Activated CD8-positive, alpha-beta memory T cell treated with anti-CD3 and anti-CD28 coated beads for 4 hours (primary cell): ENCODE results near the gene RHBDF2.

Experiments used
- DNase-seq, 2 donors: peaks; one replicate each; pipeline ENCODE4 v3.0.0-alpha.2; 2020; ENCODE audit warnings: low read depth in 2 of 2

RHBDF2 gene

DNA sequence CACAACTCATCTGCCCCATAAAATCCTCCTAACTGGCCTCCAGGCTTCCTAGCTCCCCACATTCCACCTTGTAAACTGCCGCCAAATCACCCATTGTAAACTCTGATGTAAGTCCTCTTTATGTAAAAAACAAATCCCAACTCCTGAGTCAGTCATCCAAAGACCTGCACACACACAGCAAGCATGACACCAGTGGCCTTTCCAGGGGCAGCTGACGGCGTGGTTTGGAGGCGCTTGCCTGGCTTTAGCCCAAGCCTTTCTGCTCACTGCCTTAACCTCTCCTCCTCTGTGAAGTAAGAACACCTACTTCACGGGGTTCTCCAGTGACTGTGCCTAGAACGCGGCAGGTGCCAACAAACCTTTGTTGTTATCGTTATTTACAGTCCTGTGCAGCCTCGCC lies 62.3 kb downstream of the RHBDF2 start:
- no peak for DNase-seq

DNA sequence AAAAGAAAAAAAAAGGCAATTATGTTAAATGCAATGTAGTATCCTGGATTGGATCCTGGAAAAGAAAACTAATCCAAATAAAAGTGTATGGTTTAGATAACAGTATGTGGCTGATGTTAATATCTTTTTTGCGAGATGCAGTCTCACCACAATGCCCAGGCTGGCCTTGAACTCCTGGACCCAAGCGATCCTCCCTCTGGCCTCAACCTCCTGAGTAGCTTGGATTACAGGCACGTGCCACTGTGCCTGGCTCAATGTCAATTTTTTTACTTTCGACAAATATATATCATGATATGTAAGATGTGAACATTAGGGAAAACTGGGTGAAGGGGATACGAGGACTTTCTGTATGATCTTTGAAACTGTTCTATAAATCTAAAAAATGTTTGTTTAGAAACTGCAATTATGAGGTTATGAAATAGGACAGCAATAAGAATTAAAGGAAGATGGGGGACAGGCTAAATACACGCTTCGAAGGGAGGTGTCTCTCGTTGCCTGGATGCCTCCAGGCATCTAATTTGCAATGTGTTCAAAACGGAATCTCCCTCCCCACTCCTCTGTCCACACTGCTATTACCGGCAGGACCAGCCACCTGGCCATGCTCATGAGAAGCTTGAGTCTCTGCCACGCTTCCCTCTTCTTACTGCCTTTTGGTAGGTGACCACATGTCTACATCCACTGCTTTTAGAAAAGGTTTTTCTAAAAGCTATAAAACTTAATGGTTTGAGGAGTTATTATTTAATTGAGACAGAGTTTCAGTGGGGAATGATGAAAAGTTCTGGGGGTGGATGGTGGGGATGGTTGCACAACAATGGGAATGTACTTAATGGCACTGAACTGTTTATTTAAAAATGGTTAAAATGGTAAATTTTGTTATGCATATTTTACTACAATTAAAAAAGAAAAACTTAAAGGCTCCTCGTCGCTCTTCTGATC lies 63.5 kb downstream of the RHBDF2 start:
- no peak for DNase-seq

DNA sequence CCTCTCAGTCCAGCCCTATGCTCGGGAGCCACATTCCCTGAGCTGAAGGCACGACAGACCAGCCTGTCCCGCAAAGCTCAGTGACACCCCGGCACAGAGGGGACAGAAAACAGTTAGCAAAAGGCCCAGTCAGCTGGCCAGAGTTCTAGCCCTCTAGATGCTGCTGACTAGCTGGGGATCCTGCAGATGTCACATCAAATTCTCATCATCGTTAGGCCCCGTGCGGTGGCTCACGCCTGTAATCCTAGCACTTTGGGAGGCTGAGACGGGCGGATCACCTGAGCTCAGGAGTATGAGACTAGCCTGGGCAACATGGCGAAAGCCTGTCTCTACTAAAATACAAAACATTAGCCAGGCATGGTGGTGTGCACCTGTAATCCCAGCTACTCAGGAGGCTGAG lies 65.5 kb downstream of the RHBDF2 start:
- DNase-seq = no peak

DNA sequence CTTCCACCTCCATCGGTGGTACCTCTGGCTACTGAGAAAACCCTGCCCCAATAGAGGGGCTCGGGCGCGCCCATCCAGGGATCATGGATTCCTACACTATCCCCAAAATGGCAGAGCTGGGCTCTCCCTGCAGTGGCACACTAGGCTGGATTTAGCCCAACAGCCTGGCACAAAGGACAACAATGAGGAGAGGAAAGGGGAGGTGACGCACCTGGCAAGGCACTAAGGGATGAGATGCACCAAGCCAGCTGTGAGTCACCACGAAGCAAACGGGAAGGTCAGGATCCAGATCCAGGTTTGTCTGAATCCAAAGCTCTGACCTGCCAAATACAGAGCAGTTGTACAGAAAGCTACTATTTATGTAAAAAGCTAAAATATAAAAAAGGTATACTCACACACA lies 66.4 kb downstream of the RHBDF2 start:
- no peak for DNase-seq

DNA sequence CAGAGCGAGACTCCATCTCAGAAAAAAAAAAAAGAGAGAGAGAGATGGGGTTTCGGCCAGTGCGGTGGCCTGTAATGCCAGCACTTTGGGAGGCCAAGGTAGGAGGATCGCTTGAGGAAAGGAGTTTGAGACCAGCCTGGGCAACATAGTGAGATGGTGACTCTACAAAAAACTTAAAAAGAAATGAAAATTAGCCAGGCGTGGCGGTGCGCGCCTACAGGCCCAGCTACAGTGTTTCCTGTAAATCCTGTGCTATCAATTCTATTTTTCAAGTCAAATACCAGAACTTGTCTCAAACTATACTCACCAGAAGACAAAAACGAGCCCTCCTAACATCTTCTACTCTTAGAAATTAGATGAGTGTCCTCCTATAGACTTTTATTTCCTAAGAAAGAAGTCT lies 67.5 kb downstream of the RHBDF2 start:
- DNase-seq = no peak

DNA sequence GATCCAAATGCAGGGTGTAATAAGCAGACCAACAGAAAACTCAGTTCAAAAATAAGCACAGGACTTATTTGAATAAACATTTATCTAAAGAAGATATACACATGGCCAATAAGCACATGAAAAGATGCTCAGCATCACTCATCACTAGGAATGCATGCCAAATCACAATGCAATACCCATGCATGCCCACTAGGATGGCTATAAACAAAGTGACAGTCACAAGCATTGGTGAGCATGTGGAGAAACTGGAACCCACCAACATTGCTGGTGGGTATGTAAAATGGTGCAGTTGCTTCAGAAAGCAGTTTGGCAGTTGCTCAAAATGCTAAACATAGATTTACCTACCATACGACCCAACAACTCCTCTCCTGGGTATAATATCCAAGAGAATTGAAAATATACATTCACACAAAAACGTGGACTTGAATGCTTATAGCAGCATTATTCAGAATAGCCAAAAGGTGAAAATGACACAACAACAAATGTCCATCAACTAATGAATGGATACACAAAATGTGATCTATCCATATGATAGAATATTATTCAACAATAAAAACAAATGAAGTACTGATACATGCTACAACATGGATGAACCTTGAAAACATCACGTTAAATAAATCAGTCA lies 68.4 kb downstream of the RHBDF2 start:
- no peak for DNase-seq

DNA sequence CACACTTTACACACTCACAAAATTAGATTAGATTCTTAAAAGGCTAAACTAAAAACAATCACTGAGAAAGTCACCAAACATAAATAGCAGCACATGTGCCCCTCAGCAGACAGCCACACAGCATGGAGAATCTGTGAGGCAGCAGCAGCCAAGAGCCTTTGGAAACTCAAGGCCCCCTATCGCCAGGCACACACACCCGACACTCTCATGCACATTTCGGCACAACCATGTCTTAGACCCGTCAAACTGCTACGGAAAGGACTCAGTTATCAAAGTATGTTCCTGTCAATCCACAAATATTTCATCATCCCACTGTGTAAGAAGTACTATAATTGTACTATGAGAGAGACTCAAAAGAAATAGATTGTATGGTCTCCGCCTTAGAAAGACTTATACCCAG lies 69.2 kb downstream of the RHBDF2 start:
- DNase-seq = no peak

DNA sequence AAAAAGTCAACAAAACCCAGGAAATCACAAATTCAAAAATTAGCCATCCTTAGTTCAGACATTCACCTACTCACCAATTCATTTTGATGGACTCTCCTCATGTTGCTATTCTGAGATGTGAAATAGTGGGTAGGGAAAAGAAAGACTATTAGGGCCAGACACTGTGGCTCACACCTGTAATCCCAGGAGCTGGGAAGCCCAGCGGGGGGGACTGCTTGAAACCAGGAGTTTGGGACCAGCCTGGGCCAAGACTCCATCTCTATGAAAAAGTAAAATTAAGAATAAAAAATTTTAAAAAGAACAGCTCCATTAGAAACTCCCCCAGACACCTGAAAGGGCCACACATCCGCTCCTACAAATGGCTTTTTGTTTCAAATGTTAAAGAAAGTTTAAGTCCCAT lies 69.7 kb downstream of the RHBDF2 start:
- DNase-seq = no peak

DNA sequence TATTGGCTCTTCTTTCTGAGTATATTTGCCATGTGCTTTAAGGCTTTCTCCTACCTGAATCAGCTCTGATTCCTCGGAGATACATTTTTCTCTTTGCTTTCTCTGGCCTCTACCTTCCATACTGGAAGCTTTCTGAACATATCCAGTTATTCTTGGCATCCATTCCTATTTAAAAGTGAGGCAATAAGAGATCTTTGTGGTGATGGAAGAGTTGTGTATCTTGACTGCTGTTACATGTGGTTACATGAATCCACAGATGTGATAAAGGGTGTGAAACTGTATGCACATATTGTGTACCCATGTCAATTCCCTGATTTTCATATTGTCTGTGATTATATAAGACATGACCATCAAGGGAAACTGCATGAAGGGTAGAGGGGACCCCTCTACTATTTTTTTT lies 72.7 kb downstream of the RHBDF2 start:
- no peak for DNase-seq

DNA sequence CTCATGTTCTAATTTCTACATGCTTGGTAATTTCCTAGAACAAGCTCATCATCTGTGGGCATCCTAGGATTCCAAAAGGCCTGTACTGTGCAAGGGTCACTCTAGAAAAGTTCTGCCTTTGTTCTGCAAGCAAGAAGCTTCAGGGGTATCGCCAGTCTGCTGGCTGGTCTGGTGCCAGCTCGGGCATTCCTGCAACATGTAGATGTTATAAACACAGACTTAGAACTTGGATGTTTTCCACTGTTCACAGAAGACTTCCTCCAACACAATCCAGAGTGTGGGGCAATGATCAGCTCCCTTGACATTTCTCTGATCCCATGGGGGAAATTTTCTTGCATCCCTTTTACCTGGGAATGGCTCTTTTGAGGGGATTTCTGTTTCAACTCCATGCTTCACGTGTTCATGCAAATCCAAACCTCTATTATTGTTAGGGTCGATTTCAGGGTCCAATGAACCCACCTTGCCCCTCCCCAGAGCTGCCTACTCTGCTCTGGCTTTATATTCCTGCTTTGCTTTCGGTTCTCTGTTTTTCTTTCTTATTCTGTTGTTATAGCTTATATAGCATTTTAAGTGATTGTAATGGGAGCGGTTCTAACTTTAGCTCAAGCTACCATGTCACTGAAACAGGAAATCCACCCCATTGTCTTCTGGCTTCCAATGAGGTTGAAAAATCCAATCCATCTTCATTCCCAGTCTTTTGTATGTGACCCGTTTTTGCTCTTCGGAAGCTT lies 73.6 kb downstream of the RHBDF2 start:
- DNase-seq = no peak

DNA sequence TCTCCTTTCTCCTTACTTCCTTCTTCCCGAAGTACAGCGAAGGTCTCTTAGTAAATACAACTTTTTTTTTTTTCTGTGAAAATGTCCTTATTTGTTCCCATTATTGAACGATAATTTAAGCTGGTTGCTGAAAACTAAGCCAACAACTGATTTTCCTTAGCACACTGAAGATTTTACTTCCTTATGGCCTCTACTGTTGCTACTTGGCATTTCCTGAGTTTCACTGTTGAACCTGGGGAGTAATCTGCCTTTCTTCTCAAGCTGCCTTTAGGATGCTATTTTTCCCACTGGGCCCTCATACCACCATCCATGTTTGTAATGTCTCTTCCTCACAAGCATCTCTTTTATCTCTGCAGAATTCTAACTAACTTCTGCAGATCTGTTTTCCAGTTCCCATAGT lies 74.4 kb downstream of the RHBDF2 start:
- no peak for DNase-seq

DNA sequence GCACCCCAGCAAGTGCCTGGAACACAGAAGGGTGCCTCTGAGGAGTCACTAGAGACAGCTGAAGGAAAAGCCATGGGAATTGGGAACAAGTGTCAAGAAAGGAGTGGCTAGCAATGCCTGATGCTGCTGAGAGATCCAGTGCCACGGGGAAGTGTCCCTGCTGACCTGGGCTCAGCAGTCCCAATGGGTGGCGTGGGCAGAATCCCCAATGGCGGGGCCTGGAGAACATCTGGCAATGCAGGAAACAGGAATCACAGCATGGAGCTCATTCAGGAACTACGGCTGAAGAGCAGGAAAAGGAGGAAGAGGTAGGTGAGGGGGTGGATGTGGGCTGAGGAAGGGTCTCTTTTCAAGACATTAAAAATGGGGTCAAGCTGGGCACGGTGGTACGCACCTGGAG lies 78.4 kb downstream of the RHBDF2 start:
- DNase-seq = no peak

DNA sequence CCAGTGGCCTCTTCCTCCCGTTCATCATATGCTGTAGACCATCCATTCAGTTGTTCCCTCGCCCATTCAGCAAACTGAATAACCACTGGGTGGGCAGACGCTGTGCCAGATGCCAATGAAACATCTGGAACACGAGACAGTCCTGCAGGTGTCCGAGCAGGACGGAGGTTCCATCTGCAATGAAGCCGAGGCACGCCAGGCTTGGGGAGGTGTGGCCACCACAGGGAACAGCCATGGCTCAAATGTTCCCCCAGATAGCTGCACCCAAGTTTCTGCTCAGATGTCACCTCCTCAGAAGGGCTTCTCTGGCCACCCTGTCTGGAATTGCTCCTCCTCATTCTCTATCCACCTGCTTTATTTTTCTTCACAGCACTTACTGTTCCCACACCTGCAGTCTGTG lies 78.8 kb downstream of the RHBDF2 start:
- DNase-seq = no peak

DNA sequence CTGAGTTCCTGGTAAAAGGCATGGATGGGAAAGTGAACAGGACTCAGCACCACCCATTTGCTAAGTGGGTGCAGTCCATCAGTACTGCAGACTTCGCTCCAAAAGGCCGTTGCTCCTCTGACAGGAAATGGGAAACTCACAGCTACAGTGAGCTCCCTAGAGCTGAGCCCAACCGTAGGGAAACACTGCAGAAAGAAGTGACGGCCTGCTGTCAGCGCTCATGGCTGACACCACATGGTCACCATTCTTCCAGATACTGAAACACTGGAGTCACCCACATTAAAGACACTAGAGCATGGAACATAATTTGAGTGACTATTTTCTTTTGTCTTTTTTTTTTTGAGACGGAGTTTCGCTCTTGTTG lies 80.2 kb downstream of the RHBDF2 start:
- DNase-seq = no peak
